Mesenchymal stem cell (in vitro differentiated cells and primary cell): ENCODE measurements around the gene CTSA.
A peak's percentile ranks its signal among the peaks of the same experiment; 100 is the strongest.
"Not testable (repeated sequence)": the region's sequence is repeated elsewhere in the genome, so short reads cannot be mapped to it uniquely, and the experiment has no call there.

Source experiments
- DNase-seq: peaks from one replicate; pipeline ENCODE4 v3.0.0-alpha.2; 2013
- H2AFZ ChIP-seq: one replicate; pipeline ENCODE4 v1.6.1; 2013; ENCODE audit warnings: low read depth, mild to moderate bottlenecking, control low read depth, inconsistent platforms, low read length, moderate library complexity
- H2AK5ac ChIP-seq: 2 replicates; pipeline ENCODE4 v1.6.1; 2013; ENCODE audit warnings: low read length, moderate library complexity, mild to moderate bottlenecking, inconsistent platforms; ENCODE audit not compliant: severe bottlenecking
- H2BK120ac ChIP-seq: one replicate; pipeline ENCODE4 v1.6.1; 2013; ENCODE audit warnings: low read depth, mild to moderate bottlenecking, inconsistent platforms, low read length, moderate library complexity
- H2BK12ac ChIP-seq, 2 experiments: one replicate each; pipeline ENCODE4 v1.6.1; 2013; ENCODE audit warnings: inconsistent platforms in 2 of 2, low read length in 2 of 2, mild to moderate bottlenecking in 2 of 2, moderate library complexity in 2 of 2, control low read depth in 1 of 2
- H2BK15ac ChIP-seq: one replicate; pipeline ENCODE4 v1.6.1; 2013; ENCODE audit warnings: mild to moderate bottlenecking, low read depth, inconsistent platforms; ENCODE audit not compliant: poor library complexity, severe bottlenecking
- H2BK5ac ChIP-seq: 2 replicates; pipeline ENCODE4 v1.6.1; 2013; ENCODE audit warnings: low read depth, mild to moderate bottlenecking, low read length, control low read depth, inconsistent platforms; ENCODE audit not compliant: poor library complexity, severe bottlenecking
- H3K14ac ChIP-seq, 2 experiments: one replicate each; pipeline ENCODE4 v1.6.1; 2013; ENCODE audit warnings: inconsistent platforms in 2 of 2, low read length in 2 of 2, control low read depth in 1 of 2, mild to moderate bottlenecking in 1 of 2, moderate library complexity in 1 of 2
- H3K18ac ChIP-seq, 2 experiments: one replicate each; pipeline ENCODE4 v1.6.1; 2013; ENCODE audit warnings: inconsistent platforms in 2 of 2, low read length in 2 of 2, control low read depth in 1 of 2, low read depth in 1 of 2, mild to moderate bottlenecking in 1 of 2
- H3K23ac ChIP-seq, 2 experiments: one replicate each; pipeline ENCODE4 v1.6.1; 2013; ENCODE audit warnings: inconsistent platforms in 2 of 2, low read length in 2 of 2, mild to moderate bottlenecking in 2 of 2, moderate library complexity in 2 of 2, control low read depth in 1 of 2
- H3K27ac ChIP-seq: 2 replicates; pipeline ENCODE4 v1.5.1; 2013; ENCODE audit warnings: mild to moderate bottlenecking, moderate library complexity, low read length, control low read depth, inconsistent platforms; ENCODE audit not compliant: poor library complexity, severe bottlenecking
- H3K27me3 ChIP-seq, 2 experiments: 2 replicates each; pipeline versions ENCODE4 v1.6.1 to v1.7.0; 2013; ENCODE audit warnings: low read length in 2 of 2, mild to moderate bottlenecking in 2 of 2, moderate library complexity in 2 of 2, control low read depth in 1 of 2, inconsistent platforms in 1 of 2; ENCODE audit not compliant: control insufficient read depth in 1 of 2, insufficient read depth in 1 of 2
- H3K36me3 ChIP-seq, 2 experiments: 2 replicates each; pipeline versions ENCODE4 v1.6.1 to v1.7.0; 2013; ENCODE audit warnings: low read length in 2 of 2, control low read depth in 1 of 2, inconsistent platforms in 1 of 2, low read depth in 1 of 2, mild to moderate bottlenecking in 1 of 2; ENCODE audit not compliant: insufficient read depth in 2 of 2, control insufficient read depth in 1 of 2
- H3K4ac ChIP-seq, 2 experiments: one replicate each; pipeline ENCODE4 v1.6.1; 2013; ENCODE audit warnings: inconsistent platforms in 2 of 2, low read length in 2 of 2, mild to moderate bottlenecking in 2 of 2, moderate library complexity in 2 of 2, control low read depth in 1 of 2, low read depth in 1 of 2
- H3K4me1 ChIP-seq: 2 replicates; pipeline ENCODE4 v1.6.1; 2013; ENCODE audit warnings: low read depth, low read length, control low read depth; ENCODE audit not compliant: control insufficient read depth, insufficient read depth
- H3K4me2 ChIP-seq: 2 replicates; pipeline ENCODE4 v1.6.1; 2013; ENCODE audit warnings: low read length, mild to moderate bottlenecking, inconsistent platforms; ENCODE audit not compliant: poor library complexity, severe bottlenecking
- H3K4me3 ChIP-seq, 2 experiments: 2 replicates each; pipeline versions ENCODE4 v1.5.1 to v1.7.0; 2013; ENCODE audit warnings: low read length in 2 of 2, mild to moderate bottlenecking in 2 of 2, control low read depth in 1 of 2, low read depth in 1 of 2; ENCODE audit not compliant: insufficient read depth in 1 of 2
- H3K79me1 ChIP-seq: replicated peaks from 2 replicates; pipeline ENCODE4 v1.6.1; 2013; ENCODE audit warnings: mild to moderate bottlenecking, control low read depth, low read length, inconsistent platforms; ENCODE audit not compliant: poor library complexity, severe bottlenecking
- H3K9ac ChIP-seq: 2 replicates; pipeline ENCODE4 v1.7.0; 2013; ENCODE audit warnings: mild to moderate bottlenecking, low read length, moderate library complexity
- H3K9me3 ChIP-seq: 2 replicates; pipeline ENCODE4 v1.7.0; 2013; ENCODE audit warnings: mild to moderate bottlenecking, low read length; ENCODE audit not compliant: control insufficient read depth
- H4K8ac ChIP-seq: one replicate; pipeline ENCODE4 v1.6.1; 2013; ENCODE audit warnings: inconsistent platforms, mild to moderate bottlenecking, low read length, moderate library complexity
- H4K91ac ChIP-seq: one replicate; pipeline ENCODE4 v1.6.1; 2013; ENCODE audit warnings: mild to moderate bottlenecking, low read length, inconsistent platforms
- WGBS: methylation state at CpG from one replicate; pipeline ENCODE4 v1.1.7; 2013; ENCODE audit warnings: mixed read lengths; 5-methylcytosine and 5-hydroxymethylcytosine counted together

Gene CTSA

DNA sequence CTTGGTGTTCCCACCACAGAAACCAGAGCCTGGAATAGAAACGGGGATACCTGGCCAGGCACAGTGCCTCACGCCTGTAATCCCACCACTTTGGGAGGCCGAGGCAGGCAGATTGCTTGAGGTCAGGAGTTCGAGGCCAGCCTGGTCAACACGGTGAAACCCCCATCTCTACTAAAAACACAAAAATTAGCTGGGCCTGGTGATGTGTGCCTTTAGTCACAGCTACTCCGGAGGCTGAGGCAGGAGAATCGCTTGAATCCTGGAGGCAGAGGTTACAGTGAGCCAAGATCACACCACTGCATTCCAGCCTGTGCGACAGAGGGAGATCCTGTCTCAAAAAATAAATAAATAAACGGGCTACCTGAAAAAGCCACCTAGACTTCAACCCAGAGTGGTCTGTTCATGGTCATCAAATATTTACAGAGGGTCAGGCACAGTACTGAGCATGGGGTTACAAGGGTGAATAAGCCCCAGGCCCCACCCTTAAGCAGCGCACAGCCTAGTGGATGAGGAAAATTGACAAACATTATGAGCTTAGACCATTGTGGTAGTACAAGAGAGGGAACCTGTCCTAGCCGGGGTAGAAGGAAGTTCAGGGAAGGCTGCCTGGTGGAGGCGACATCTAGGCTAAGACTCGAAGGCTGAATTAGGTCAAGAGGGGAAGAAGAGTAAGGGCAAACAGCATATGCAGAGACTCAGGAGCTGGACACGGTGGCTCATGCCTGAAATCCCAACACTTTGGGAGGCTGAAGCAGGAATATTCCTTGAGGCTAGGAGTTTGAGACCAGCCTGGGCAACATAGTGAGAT, 36.1 kb downstream of the CTSA start:
- H3K14ac ChIP-seq, result no peak overlapping the region
- H3K4me3 ChIP-seq, result no peak overlapping the region
- no peak for DNase-seq
- peak overlapping the region; percentile 70 for H2AK5ac ChIP-seq
- H2BK15ac ChIP-seq, result no peak overlapping the region
- H2BK12ac ChIP-seq, result no peak overlapping the region
- no peaks in the 10 kb centered on the region for H3K27me3 ChIP-seq
- no peak overlapping the region for H2BK5ac ChIP-seq
- H3K23ac ChIP-seq, result no peak overlapping the region
- no peak overlapping the region for H2BK120ac ChIP-seq
- H3K4me2 ChIP-seq, result no peak overlapping the region
- peaks cover 11% of the 10 kb centered on the region for H3K4me1 ChIP-seq
- no peak overlapping the region for H3K18ac ChIP-seq
- no peak overlapping the region for H4K8ac ChIP-seq
- no peak overlapping the region for H3K9ac ChIP-seq
- no peak overlapping the region for H3K27ac ChIP-seq
- no peak overlapping the region for H3K4ac ChIP-seq
- H3K9me3 ChIP-seq, result no peaks in the 10 kb centered on the region
- peaks cover 7% of the 10 kb centered on the region for H3K79me1 ChIP-seq
- H3K36me3 ChIP-seq, result peaks cover 4 to 5% of the 10 kb centered on the region in 2 experiments
- H4K91ac ChIP-seq, result no peak overlapping the region
- WGBS, result 89% methylated on average over 14 of the region's 14 CpGs
- H2AFZ ChIP-seq, result no peak overlapping the region

DNA sequence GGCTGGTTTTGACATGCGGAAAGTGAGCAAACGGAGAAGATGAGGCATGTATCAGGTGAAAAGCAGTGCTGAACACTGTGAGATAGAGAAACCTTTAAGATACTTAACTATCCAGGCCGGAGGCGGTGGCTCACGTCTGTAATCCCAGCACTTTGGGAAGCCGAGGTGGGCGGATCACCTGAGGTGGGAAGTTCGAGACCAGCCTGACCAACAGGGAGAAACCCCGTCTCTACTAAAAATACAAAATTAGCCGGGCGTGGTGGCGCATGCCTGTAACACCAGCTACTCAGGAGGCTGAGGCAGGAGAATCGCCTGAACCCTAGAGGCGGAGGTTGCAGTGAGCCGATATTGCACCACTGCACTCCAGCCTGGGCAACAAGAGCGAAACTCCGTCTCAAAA, 40.5 kb downstream of the CTSA start:
- H3K9ac ChIP-seq, result not testable (repeated sequence)

DNA sequence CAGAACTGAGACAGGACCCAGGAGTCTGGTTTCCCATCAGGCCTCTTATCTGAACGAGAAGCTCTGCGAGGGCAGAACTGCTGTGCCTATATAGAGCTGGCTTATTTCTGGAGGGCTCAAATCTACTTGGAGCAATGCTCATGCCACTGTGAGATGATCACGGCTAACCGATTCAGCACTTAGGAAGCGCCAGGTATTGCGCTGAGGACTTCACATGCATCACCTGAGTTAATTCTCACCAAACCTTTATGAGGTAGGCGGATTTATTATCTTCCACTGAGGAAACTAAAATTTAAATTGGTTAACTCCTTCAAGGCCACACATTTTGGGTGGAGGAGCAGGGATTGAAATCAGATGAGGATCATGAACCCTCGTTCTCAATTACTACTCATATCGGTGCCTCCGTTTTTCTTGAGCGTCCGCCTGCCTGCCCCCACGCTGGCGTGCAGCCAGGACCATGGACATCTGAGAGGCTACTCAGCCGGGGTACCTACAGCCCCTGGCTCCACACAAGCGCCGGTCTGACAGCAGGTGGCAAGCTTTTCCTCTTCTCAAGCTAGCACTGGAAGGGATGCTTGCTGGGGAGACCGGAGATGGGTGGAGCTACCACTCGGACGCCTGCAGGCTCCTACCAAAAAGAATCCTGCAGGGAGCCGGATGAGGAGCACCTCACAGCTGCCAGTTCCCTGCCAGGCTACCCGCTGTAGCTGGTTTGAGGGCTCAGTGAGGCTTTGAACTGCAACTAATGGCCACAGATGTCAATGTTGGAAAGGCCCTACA, 42.3 kb downstream of the CTSA start:
- Histone ChIP-seq H3K27me3 (no peaks in the 10 kb centered on the region), H3K18ac (peak overlapping the region; percentile 75 to 87), H2BK15ac (no peak overlapping the region), H2BK120ac (no peak overlapping the region), H3K4me3 (peak overlapping the region; percentile 91 to 98), H3K23ac (no peak overlapping the region), H3K14ac (no peak overlapping the region), H4K91ac (peak overlapping the region; percentile 99), H3K9ac (peak overlapping the region; percentile 99), H2AK5ac (peak overlapping the region; percentile 26), H3K4me2 (peak overlapping the region; percentile 81), H3K36me3 (peaks cover 14 to 17% of the 10 kb centered on the region in 2 experiments), H3K79me1 (peaks cover 22% of the 10 kb centered on the region), H3K27ac (peak overlapping the region; percentile 95), H3K4me1 (peaks cover 11% of the 10 kb centered on the region), H2BK12ac (no peak overlapping the region), H2AFZ (no peak overlapping the region), H2BK5ac (no peak overlapping the region), H3K4ac (peak overlapping the region; percentile 21 to 100), H4K8ac (peak overlapping the region; percentile 97), H3K9me3 (no peaks in the 10 kb centered on the region)
- WGBS, result 22% methylated on average over 20 of the region's 22 CpGs
- DNase-seq, result peak; percentile 76

More for the DNA sequence above, 40.5 kb downstream of the CTSA start:
- not testable (repeated sequence) for H3K4me3 ChIP-seq, H2BK15ac ChIP-seq, H3K27me3 ChIP-seq, H3K23ac ChIP-seq, H2BK12ac ChIP-seq, H3K9me3 ChIP-seq, H3K79me1 ChIP-seq, H3K4ac ChIP-seq, H4K8ac ChIP-seq, H2BK5ac ChIP-seq, DNase-seq, H3K36me3 ChIP-seq, H3K14ac ChIP-seq, H3K4me1 ChIP-seq, H2BK120ac ChIP-seq, H4K91ac ChIP-seq, H3K18ac ChIP-seq, H3K4me2 ChIP-seq, H2AK5ac ChIP-seq, H3K27ac ChIP-seq, H2AFZ ChIP-seq
- WGBS, result 98% methylated on average over 17 of the region's 17 CpGs

DNA sequence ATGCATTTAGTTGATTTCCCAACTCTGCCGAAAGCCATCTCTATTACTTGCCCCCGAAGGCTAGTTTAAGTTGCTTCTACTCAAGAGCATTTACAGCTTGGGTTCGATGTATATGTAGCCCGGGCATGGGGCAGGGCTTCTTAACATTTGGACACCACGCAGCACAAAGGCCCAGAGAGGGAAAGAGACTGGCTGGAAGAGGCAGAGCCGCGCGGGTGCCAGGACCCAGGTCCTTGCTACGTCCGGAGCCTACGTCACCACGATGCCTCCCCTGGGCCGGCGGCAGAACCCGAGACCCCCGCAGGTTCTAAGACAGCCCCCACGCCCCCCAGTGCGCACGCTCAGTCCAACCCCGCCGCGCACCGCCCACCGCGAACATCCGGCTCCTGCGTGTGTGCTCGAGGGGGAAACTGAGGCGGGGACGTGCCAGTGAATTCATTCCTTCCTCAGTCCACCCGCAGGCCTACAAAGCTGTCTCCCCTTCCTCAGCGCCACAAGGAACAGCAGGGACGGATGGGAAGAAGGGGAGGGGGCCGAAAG, 43.0 kb downstream of the CTSA start:
- Histone ChIP-seq H3K14ac (peak overlapping the region in 1 of 2 experiments; percentile 22), H3K79me1 (peaks cover 28% of the 10 kb centered on the region), H3K23ac (peak overlapping the region in 1 of 2 experiments; percentile 51), H3K4ac (peak overlapping the region; percentile 21 to 100), H3K9ac (peak overlapping the region; percentile 99), H2BK5ac (no peak overlapping the region), H4K8ac (peak overlapping the region; percentile 97), H2BK120ac (peak overlapping the region; percentile 99), H2BK12ac (no peak overlapping the region), H3K27me3 (no peaks in the 10 kb centered on the region), H3K18ac (peak overlapping the region; percentile 75 to 87), H3K4me3 (peak overlapping the region; percentile 91 to 98), H3K4me2 (peak overlapping the region; percentile 81), H2AFZ (no peak overlapping the region), H4K91ac (peak overlapping the region; percentile 99), H2BK15ac (peak overlapping the region; percentile 73), H3K4me1 (peaks cover 11% of the 10 kb centered on the region), H3K9me3 (no peaks in the 10 kb centered on the region), H2AK5ac (peak overlapping the region; percentile 26), H3K36me3 (peaks cover 21 to 24% of the 10 kb centered on the region in 2 experiments), H3K27ac (peak overlapping the region; percentile 95)
- peak; percentile 64 for DNase-seq
- WGBS, result 2% methylated on average over 23 of the region's 34 CpGs
